ENCODE data around the gene TPPP2.
"Not testable (repeated sequence)": the region's sequence is repeated elsewhere in the genome, so short reads cannot be mapped to it uniquely, and the experiment has no call there.

TPPP2 gene

DNA sequence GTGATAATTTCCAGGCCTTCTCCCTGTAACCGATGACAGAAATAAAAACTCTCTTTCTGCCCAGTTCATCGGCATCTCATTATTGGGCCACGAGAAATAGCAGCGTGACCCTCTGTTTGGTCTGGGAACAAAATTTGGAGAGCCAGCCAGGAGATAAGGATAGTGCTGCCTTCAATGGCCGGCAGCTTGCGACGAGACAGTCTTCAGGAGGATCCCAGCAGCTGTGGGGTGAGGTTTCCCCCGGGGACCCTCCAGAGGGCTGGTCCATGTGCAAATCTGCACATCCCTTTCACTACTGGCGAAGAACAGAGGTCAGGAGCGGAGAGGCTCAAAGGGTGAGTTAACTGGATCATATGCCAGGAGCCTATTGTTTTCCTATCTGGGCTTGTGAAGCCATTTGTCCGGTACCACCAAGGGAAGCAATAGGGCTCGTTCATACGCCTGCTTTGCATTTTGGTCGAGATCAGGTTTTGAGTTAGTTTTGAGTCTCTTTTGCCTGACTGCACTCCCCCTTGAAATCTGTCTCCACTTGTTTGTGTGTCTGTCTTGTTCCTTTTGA, 26.1 kb upstream of the TPPP2 start:
- Mint-ChIP-seq H3K4me1 (no peaks in the 10 kb centered on the region), H3K27ac (no peak overlapping the region), H3K9me3 (no peaks in the 10 kb centered on the region), H3K4me3 (no peak overlapping the region), H3K36me3 (no peaks in the 10 kb centered on the region), H3K27me3 (no peaks in the 10 kb centered on the region)

- not testable (repeated sequence) for H3K27ac Mint-ChIP-seq, H3K36me3 Mint-ChIP-seq, H3K4me1 Mint-ChIP-seq, H3K9me3 Mint-ChIP-seq, H3K4me3 Mint-ChIP-seq
- H3K27me3 Mint-ChIP-seq, result peaks cover 13% of the 10 kb centered on the region
These were observed 20.3 kb upstream of the TPPP2 start for GRCh38 chr14:21009721-21010120.

DNA sequence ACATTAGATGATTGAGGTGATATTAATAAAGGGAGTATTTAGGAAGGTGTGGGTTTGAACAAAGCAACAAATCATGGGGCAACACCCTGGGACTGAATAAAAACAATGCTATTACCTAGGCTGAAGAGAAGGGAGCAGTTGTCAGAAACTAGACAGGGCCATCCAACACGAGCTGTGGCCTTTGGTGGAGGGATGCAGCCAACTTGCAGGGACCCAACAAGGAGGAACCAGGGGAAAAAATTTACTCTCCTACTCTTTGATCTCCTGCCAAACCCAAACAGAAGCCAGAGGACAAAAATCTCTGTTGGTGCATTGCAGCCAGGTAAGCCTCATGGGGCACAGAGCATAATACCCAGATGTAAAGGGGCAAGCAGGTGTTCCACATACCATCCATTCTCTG, 18.9 kb upstream of the TPPP2 start:
- Mint-ChIP-seq H3K9me3 (no peaks in the 10 kb centered on the region), H3K27ac (no peak overlapping the region), H3K36me3 (no peaks in the 10 kb centered on the region), H3K27me3 (peaks cover 13% of the 10 kb centered on the region), H3K4me1 (no peaks in the 10 kb centered on the region), H3K4me3 (no peak overlapping the region)

DNA sequence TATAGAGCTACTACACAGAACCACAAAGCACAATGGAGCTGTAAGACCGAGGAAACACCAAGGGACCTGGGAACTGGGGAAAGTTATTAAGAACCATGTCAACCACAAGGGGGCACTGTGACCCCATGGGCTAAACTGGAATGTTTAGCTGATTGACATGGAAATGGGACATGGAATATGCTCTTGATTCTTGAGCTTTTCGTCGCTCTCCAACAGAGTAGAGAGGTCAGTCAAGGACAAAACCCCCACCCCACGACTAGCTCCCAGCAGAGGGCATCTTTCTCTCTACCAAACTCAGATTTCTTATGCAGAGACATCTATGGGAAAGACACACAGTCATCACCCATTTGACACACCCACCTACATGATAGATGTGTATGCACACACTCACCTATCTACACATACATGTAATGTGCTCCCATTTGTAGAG, 15.2 kb upstream of the TPPP2 start:
- Mint-ChIP-seq H3K27ac (no peak overlapping the region), H3K36me3 (peaks cover 3% of the 10 kb centered on the region), H3K27me3 (peaks cover 11% of the 10 kb centered on the region), H3K4me1 (no peaks in the 10 kb centered on the region), H3K4me3 (no peak overlapping the region), H3K9me3 (no peaks in the 10 kb centered on the region)

- H3K9me3 Mint-ChIP-seq, result no peaks in the 10 kb centered on the region
- peaks cover 11% of the 10 kb centered on the region for H3K27me3 Mint-ChIP-seq
- H3K4me1 Mint-ChIP-seq, result no peaks in the 10 kb centered on the region
- no peak overlapping the region for H3K27ac Mint-ChIP-seq
- peaks cover 3% of the 10 kb centered on the region for H3K36me3 Mint-ChIP-seq
- H3K4me3 Mint-ChIP-seq, result no peak overlapping the region
These were observed 14.7 kb upstream of the TPPP2 start for GRCh38 chr14:21015312-21015711.

DNA sequence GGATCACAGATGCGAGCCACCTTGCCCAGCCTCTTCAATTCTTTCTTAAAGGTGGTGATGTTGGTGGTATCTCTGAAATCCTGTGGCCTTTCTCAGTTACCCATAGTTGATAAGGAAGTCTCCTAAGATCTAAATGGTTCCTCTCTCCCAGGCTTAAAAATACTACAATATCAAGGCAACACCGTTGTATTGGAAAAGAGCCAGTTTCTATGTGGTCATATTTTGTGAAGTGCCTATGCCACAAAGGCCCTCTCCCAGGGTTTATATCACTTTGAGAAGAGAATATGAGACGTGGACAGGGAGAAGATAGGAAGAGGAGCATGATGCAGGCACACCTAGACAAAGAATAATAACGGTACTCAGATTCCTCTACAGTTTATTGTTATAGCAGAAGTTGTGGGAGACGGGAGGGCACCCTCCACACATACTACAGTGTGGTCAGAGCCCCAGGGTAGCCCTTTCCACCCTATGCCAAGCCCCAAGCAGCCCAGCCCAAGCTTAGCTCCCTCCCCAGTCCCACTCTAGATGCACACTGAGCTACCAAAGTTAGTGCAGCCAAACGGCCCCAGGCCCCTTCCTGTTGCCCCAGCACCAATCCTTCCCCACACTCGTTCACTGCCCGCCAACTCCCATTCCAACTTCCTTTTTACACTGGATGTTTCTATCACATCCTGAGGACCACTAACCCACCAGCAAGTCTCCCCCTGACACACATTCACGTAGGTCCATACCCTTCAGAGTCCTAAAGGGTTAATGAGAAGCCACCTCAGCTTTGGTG, 13.4 kb upstream of the TPPP2 start:
- no peak overlapping the region for H3K4me3 Mint-ChIP-seq
- no peak overlapping the region for H3K27ac Mint-ChIP-seq
- H3K36me3 Mint-ChIP-seq, result peaks cover 3% of the 10 kb centered on the region
- H3K9me3 Mint-ChIP-seq, result no peaks in the 10 kb centered on the region
- H3K4me1 Mint-ChIP-seq, result no peaks in the 10 kb centered on the region
- peaks cover 11% of the 10 kb centered on the region for H3K27me3 Mint-ChIP-seq

GRCh38 chr14:21017528-21018245, 12.3 kb upstream of the TPPP2 start:
- no peak overlapping the region for H3K27ac Mint-ChIP-seq
- peaks cover 6% of the 10 kb centered on the region for H3K27me3 Mint-ChIP-seq
- H3K4me3 Mint-ChIP-seq, result no peak overlapping the region
- H3K4me1 Mint-ChIP-seq, result peaks cover 1% of the 10 kb centered on the region
- peaks cover 3% of the 10 kb centered on the region for H3K36me3 Mint-ChIP-seq
- no peaks in the 10 kb centered on the region for H3K9me3 Mint-ChIP-seq

DNA sequence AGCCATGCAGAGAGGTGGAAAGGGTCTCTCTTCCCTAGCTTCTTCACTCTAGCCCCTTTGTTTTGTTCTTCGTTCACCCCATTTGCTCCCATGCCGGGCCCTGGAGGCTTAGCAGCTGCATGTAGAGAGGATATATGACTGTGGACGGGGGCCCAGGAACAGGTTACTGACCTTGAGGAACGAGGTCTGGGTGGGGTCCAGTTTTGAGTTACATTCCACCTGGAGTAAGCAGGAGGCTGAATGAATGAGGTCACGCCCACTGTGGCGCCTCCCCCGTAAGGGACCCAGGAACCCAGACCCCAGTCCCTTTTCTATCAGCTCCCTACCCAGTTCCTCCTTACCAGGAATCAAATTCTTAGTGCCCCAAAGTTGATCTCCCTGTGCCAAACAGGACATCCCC, 11.7 kb upstream of the TPPP2 start:
- no peak overlapping the region for H3K4me3 Mint-ChIP-seq
- H3K36me3 Mint-ChIP-seq, result peaks cover 3% of the 10 kb centered on the region
- H3K4me1 Mint-ChIP-seq, result peaks cover 5% of the 10 kb centered on the region
- no peak overlapping the region for H3K27ac Mint-ChIP-seq
- no peaks in the 10 kb centered on the region for H3K9me3 Mint-ChIP-seq
- peaks cover 3% of the 10 kb centered on the region for H3K27me3 Mint-ChIP-seq

- no peak overlapping the region for H3K27ac Mint-ChIP-seq
- peaks cover 9% of the 10 kb centered on the region for H3K4me1 Mint-ChIP-seq
- H3K9me3 Mint-ChIP-seq, result no peaks in the 10 kb centered on the region
- H3K4me3 Mint-ChIP-seq, result no peak overlapping the region
- peaks cover 3% of the 10 kb centered on the region for H3K36me3 Mint-ChIP-seq
- H3K27me3 Mint-ChIP-seq, result peaks cover 2% of the 10 kb centered on the region
These were observed 11.2 kb upstream of the TPPP2 start for GRCh38 chr14:21018781-21019180.

- Mint-ChIP-seq H3K27me3 (no peaks in the 10 kb centered on the region), H3K36me3 (peaks cover 3% of the 10 kb centered on the region), H3K9me3 (no peaks in the 10 kb centered on the region), H3K27ac (no peak overlapping the region), H3K4me3 (no peak overlapping the region), H3K4me1 (peaks cover 15% of the 10 kb centered on the region)
These were observed 10.7 kb upstream of the TPPP2 start for GRCh38 chr14:21019366-21019765.

DNA sequence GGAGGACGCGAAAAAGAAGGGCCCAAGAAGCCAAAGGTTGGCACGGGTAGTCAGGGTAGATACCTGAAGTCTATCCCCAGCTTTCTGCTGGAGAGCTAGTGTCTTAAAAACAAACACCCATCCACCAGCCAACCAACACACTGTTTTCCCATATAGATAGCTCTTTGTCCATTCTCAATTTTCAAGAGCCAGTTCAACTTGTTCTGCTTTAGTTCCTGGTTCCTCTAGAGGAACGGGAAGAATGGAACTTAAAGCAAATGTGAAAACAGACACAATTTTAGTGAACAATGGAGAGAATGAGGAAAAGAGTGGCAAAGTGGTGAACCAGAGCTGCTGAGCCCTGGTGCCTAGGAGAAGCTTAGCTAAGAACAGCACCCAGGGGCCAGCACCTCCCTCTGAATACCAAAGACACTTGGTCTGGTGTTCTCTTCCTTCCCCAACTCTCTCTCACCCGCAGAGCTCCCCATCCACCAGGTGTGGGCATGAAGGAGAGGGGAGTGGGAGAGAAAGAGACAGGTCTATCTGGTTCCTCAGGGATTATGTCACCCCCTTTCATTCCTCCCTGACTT, 9.0 kb upstream of the TPPP2 start:
- H3K4me3 Mint-ChIP-seq, result no peak overlapping the region
- peaks cover 16% of the 10 kb centered on the region for H3K4me1 Mint-ChIP-seq
- H3K36me3 Mint-ChIP-seq, result peaks cover 3% of the 10 kb centered on the region
- H3K27me3 Mint-ChIP-seq, result no peaks in the 10 kb centered on the region
- no peak overlapping the region for H3K27ac Mint-ChIP-seq
- no peaks in the 10 kb centered on the region for H3K9me3 Mint-ChIP-seq

DNA sequence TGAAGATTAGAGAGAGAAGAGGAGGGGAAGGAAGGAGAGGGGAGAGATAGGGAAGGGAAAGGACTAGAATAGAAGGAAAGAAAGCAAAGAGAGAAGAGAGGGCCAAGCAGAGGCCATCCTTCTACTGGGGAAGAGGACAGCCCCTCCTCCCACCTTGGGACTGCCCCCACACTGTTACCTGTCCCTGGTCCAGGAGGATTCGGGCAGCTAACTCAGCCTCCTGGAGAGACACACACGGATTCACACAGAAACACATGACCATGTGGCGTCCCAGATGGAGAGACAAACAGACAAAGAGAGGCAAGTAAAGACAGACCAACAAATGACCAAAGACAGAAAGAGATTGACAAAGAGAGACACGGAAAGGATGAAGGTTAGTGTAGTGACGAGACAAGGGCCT, 7.3 kb upstream of the TPPP2 start:
- H3K9me3 Mint-ChIP-seq, result no peaks in the 10 kb centered on the region
- peak overlapping the region; percentile 42 for H3K4me3 Mint-ChIP-seq
- no peaks in the 10 kb centered on the region for H3K27me3 Mint-ChIP-seq
- H3K27ac Mint-ChIP-seq, result no peak overlapping the region
- peaks cover 16% of the 10 kb centered on the region for H3K4me1 Mint-ChIP-seq
- H3K36me3 Mint-ChIP-seq, result peaks cover 3% of the 10 kb centered on the region

DNA sequence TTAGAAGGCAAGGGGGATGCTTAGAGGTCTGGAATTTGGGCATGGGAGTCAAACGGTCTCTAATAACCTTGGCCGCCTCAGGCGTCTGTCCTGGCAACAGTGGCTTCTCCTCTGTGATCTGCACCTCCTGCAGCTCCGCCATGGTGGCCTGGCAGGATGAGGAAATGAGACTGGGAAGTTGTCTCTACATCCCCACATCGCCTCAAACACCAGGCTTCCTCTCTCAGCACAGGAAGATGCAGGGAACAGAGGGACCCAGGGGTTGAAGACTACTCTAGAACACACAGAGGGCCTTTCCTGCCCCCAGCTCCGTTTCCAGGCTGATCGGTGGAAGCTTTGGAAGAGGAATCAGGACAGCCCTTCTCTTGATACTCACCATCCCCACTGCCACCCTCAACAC, 6.8 kb upstream of the TPPP2 start:
- Mint-ChIP-seq H3K27ac (no peak overlapping the region), H3K27me3 (no peaks in the 10 kb centered on the region), H3K4me1 (peaks cover 16% of the 10 kb centered on the region), H3K36me3 (peaks cover 3% of the 10 kb centered on the region), H3K9me3 (no peaks in the 10 kb centered on the region), H3K4me3 (peak overlapping the region; percentile 42)

GRCh38 chr14:21023817-21024584, 6.0 kb upstream of the TPPP2 start:
- Mint-ChIP-seq H3K9me3 (no peaks in the 10 kb centered on the region), H3K27ac (no peak overlapping the region), H3K36me3 (peaks cover 3% of the 10 kb centered on the region), H3K4me3 (peak overlapping the region; percentile 86), H3K27me3 (no peaks in the 10 kb centered on the region), H3K4me1 (peaks cover 16% of the 10 kb centered on the region)

GRCh38 chr14:21024585-21025370, 5.2 kb upstream of the TPPP2 start, which contains the start of gene NDRG2:
TSS of gene NDRG2 (minus strand) at chr14:21025061. CDS start at chr14:21023315, 1,746 bp downstream.
- Mint-ChIP-seq H3K4me1 (peaks cover 16% of the 10 kb centered on the region), H3K27ac (no peak within 1 kb of the TSS), H3K9me3 (no peaks in the 10 kb centered on the region), H3K27me3 (no peaks in the 10 kb centered on the region), H3K36me3 (no peaks in the 10 kb centered on the region), H3K4me3 (peak within 1 kb of the TSS; percentile 86)
